D341Med (cell line): ENCODE results near the gene FRMPD4.
A peak's percentile ranks its signal among the peaks of the same experiment; 100 is the strongest.
"Not testable (repeated sequence)": the region's sequence is repeated elsewhere in the genome, so short reads cannot be mapped to it uniquely, and the experiment has no call there.

Experiments
- DNase-seq: peaks from one replicate; pipeline ENCODE4 v3.0.0; 2012; ENCODE audit warnings: low spot score

FRMPD4 gene

DNA sequence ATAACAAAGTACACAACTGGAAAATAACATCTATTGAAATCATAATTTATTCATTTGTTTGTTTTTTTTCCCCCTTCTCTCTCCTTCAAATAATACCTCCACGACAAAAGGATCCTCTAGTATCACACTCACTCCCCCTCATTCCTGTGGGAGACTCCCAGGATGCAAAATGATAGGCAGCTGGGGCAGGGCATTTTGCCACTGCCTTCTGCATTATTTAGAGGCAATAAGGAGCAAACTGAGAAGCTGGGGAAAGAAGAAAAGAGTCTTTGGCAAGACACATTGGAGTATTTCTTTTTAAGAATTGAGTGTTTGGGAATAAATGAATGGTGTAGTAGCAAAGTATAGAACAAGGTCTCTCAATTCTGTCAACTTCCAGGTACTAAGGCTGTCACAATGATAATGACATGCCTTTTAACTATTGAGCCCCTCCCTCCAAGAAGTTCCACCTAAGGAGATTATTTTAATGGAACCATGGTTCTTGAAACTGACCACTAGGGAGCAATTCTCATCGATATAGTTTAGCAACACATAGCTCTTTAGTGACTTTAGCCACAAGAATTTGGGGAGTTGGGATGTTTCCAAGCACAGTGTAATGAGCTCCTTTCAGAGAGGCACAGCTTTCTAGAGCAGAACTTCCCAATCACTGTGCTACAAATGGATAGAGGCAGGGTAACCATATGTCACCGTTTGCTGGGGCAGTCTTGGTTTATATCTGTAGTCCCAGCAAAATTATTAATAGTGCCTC lies 303.3 kb downstream of the FRMPD4 start:
- no peak for DNase-seq

DNA sequence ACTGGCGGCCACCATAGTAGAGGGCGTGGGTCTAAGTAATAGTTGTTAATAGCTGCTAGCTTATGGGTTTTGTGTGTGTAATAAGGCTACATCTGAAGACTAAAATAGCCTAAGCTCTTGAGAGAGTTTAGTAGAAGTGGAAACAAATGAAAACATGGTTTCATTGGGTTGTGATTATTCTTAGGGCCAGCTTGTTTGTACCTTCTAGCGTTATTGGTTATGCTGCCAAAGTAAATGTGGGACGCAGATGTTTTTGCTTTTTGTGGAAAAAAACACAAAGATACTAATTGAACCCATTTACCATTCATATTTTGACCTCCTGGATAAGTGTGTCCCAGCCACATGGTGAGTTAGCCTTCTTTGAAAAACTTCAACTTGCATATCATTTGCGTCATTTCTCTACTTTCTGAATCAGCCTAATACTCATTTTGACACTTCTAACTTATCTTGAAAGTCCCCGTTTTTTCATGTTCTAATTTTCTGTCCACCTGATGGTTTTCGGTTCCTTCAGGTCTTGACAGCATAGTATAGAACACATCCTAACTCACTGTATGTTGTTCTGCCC lies 305.3 kb downstream of the FRMPD4 start:
- no peak for DNase-seq

DNA sequence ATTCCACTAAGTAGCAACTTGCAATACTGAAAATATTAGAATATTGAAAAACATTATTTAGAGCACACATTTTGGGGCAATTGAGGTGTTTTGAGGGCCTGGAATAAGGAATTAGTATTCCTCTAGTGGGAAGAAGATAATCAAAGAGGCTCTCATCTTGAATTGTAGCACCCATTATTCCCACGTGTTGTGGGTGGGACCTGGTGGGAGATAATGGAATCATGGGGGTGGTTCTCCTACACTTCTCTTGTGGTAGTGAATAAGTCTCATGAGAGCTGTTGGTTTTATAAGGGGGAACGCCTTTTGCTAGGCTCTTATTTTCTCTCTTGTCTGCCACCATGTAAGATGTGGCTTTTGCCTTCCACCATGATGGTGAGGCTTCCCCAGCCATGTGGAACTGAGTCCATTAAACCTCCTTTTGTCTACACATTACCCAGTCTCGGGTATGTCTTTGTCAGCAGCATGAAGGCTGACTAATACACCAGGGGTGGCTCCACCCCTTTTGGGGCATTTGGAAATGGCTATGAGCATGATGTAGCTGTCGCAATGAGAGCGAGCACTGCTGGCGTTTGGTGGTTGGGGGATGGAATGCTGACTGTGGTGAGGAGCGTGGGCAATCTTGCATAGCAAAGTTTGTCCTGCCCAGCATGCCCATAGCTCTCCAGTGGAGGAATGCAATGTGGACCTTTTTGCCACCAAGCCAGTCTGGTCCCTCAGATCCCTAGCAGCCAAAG lies 308.2 kb downstream of the FRMPD4 start:
- no peak for DNase-seq

DNA sequence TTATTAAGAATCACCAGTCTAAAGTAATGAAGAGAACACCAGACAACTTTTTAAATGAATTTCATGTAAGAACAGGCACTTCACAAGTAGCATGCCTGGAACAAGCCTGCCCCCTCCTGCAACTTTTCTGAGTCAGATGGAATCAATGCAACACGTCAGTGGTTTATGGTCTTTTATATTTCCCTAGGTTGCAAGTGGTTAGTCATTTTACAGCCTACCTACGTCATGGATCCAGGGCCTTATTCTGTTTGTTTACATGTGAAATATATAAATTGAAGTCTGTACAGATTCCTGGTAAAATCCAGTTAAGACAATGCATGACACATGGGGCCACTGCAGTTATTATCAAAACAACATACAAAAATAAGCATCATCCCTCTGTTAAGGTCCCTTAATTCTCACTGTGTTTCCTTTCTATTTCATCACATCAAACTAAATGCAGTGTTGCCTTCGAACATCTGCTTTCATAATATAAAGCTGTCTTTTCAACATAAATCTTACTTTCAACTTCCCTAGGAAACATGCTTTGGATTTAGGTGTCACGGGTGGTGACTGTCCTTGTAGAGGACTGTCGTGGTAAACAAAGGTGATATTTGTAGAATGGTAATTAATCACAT lies 309.3 kb downstream of the FRMPD4 start:
- DNase-seq, result no peak

DNA sequence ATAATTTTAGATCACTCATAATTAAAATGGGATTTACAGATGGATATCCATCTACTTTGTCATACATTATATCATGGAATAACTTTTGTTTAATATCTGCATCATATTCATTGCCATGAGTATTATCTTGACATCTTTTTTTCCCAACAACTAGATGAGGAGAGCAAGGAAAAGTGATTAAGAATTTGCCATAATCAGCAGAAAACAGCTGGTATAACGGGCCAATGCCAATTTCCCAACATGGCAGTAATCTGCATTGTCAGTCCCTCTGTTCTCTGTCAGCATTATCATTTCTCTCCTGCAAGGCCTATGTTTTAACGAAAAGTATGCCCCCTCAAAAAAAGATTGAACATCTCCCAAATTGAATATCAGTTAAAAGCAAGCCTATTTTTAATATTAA lies 314.0 kb downstream of the FRMPD4 start:
- DNase-seq, result no peak

DNA sequence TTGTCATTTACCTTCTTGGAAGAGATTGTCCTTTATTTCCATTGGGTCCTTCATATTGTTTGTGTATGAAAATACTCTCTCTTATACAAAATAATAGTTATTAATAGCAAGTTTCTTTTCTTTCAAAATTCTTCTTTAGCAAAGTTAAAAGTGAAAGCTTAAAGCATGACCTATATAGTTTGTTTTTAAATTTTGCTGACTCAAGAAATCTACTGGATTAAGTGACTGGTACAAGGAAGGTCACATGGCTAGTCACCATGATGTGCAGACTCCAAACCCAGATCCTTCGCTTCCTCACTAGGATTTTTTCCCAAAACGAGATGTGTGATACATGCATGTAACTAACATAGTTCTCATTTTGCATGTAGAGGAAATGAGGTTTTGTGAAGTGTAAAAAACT lies 322.7 kb downstream of the FRMPD4 start:
- DNase-seq, result no peak

DNA sequence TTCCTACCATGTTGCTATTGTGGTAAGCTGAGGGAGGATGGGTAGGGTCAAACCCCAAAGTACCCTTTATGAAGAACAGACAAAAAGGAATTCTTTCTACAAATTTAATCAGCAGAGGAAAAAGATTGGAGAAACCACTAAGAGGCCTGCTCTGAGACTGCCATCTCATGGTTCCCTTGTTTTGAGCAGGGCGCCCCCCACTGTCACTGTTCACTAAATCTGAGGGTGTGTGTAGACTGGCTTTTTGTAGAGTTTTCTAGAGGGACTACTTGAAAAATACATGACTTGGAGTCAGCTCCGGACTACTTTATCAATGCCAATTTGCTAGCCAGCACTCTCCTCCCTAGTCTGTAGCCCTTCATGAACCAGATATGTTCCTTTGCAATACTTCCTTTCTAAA lies 324.8 kb downstream of the FRMPD4 start:
- no peak for DNase-seq

DNA sequence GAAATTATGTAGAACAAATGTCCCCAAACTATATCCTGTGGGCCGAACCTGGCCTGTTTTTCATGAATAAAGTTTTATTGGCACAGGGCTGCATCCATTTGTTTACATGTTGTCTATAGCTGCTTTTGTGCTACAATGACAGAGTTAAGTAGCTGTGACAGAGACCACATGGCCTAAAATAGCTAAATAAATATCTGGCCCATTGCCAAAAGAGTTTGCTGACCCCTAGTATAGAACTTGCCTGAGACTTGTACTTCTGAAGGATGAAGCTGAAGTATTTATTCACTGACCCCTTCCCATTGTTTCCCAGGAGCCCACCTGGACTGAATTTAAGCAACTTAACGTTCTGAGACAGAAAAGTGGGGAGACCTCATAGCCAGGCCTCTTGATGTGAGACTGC lies 325.6 kb downstream of the FRMPD4 start:
- no peak for DNase-seq

DNA sequence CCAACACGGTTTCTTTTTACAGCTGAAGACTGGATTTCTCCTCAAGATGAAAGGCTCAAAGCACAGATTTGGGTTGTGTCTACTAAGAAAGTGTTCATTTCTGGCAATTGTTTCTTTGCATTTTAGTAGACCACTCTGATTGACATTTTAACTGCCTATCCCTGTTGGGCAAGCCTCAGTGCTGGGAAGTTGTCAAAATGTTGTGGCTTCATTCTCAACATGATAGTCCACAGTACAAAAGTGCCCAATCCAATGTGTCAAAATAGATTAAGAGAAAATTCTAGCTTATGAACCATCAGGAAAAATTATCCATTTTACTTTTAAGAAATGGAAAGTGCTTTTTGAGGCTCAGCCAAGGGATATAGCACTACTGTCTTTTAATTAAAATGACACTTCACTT lies 329.0 kb downstream of the FRMPD4 start:
- no peak for DNase-seq

DNA sequence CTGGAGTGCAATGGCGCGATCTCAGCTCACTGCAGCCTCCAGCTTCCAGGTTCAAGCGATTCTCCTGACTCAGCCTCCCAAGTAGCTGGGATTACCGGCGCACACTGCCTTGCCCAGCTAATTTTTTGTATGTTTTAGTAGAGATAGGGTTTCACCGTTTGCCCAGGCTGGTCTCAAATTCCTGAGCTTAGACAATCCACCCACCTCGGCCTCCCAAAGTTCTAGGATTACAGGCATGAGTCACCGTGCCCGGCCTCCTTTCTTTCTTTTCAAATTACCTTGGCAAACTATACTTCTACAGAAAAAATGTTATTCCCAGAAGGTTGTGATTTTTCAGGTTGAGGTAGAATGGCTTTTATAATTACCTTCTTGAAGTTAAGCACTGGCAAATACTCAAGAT lies 331.0 kb downstream of the FRMPD4 start:
- no peak for DNase-seq

DNA sequence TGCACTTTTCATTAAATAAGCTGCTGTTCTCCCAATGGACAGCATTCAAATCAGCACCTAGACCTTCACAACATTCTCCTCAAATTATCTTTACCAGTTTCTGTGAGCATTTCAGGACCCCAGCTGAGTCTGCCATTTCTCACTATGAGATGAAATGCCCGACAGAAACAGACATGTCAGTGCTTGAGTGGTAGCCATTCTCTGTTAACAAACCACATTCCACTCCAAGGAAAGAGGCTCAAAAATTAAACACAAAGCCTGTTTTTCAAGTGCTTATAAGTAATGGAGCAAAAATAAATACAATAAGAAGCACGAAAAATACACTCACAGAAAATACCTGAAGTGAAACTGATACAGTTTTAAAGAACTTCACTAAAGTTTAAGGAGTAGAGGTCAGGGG lies 332.8 kb downstream of the FRMPD4 start:
- DNase-seq, result no peak

DNA sequence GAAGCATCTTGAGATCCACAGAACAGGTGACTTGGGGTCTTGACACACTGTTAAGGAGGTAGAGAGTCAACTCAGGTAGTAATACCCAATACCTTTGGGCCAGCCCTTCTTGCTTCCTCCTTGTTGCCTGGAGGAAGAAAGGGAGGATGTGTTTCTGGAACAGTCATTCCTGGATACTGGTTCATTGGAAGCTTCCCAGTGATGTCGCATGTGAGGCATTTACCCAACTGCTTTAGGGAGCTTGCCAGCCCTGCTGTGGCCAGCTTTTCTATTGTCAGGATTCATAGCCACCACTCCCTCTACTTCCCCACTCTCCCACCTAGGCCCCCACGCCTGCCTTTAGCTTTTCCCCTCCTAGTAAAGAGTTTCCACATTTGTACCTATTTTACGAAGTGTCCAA lies 342.7 kb downstream of the FRMPD4 start:
- no peak for DNase-seq

DNA sequence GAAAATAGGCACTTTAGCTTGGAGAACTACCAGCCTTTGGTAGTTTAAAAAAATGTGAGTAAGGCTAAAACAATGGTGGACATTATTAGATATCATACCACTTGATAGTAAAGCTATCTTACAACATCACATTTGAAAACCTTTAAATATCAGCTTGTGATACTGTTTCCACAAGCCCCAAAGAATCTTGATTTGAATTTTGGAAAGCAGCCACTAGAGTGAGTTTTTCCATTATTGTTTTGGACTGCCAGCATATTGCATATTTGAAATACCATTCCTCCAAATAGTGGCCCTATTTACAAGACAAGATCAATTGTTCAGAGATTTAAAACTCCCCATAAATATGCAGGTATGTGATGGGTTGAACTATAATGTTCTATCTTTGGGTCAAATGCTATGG lies 349.9 kb downstream of the FRMPD4 start:
- DNase-seq, result no peak

DNA sequence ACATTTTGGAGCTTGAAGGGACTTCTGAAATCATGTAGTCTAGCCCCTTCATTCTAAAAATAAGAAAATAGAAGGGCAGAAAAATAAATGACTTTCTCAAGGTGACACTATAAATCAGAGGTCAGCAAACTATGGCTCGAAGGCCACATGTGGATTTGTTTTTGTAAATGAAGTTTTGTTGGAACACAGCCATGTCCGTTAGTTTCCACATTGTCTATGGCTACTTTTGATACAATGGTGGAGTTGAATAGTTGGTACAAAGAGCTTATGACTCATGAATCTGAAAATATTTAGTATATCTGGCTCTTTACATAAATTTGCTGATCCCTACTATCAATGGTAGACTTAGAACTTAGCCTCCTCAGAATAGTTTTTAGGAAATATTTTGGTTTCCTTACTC lies 350.5 kb downstream of the FRMPD4 start:
- no peak for DNase-seq

DNA sequence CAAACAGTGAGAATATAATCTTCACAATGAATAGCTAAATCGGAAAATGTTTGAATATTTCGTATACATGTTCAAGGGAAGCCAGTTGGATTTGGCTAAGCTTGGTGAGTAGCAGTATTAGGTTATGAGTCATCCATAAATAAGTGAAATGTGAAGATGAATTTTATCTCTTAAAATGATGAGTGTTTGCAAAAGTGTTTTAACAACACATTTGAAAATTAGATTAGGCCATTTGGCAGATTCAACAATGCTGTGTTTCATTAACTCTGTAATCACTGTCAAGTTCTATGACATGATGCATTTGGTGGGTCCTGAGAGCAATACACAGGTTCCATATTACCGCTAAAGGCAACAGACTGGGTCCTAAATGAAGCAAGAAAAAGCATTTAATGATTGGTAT lies 351.1 kb downstream of the FRMPD4 start:
- no peak for DNase-seq

DNA sequence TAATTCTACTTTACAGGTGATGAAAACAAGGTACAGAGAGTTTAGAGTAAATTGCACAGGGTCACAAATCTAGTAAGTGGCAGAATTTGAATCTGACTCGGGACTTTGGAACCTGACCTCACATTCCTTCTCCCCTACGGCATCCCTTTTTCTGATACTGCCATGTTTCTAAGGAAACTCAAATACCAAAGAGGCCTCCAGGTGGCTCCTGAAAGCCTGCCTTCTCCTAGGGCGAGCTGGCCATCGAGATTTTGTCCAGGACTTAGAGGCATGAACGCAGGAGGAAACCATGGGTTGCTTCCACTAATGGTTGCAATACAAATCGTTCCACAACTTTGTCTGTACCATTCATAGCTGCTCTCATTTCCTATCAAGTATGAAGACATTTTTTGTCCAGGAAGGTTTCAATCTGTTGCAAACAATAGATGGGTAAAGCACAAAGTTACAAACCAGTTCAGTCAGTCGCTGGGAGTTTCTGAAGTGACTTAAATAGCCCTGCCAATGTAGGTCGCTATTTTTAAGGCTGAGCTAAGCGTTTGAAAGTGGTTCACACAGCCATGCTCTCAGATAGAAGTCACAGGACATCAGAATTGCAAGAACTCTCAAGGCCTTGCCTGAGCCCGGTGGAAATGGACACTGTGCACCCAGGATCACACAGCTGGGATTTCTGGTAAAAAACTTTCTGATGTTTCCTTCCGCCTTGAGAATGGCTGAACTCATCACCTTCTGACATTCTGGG lies 356.3 kb downstream of the FRMPD4 start:
- DNase-seq, result no peak

DNA sequence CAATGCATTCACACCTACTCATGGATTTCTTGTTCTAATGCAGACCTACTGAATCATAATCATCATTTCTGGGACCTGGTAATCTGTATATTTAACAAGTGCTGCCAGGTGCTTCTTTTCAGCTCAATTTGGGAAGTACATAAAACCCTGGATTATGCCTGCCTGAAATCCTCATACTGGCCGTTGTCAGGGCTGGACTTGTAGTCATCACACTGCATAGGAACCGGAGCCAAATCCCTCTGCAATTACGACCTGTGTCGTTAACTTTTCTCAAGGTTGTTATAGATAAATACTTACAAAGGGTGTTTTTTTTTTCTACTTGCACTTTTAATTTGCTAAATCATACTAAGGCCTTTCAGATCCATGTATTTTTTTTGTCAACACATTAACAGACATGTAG lies 358.1 kb downstream of the FRMPD4 start:
- peak; percentile 14 for DNase-seq

DNA sequence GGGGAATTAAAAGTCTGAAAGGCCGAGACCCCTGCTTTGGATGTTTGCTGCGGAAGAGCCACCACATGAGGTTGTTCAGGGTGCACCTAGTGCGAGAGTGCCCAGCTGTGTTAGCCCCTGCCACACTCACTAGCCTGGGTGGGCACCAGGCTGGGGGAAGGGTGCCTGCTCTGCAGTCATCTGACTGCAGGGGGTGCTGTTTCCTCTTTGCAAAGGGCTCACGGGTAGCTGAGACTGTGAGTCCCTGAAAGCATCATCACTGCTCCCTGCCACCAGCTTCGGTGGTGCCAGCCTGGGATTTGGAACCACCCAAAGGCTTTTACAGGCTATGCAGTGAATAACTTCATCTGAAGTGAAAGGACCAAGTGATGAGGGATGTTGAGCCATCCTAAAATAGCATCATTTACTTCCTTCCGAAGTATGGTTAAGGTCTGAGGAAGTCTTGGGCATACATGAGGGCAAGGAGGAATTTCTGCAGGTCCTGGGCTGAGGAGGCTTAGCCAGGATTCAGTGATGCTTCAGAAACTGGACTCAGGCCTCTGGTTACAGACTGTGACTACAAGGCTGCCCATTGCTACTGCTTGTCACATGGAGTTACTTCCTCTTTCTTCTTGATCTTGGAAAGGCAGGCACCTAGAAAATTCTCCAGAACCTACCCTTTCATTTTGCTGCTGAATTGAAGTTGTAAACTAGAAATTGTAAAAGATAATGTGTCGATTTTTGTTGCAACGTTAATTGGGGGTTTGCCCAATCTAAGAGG lies 359.7 kb downstream of the FRMPD4 start:
- peak; percentile 44 for DNase-seq

DNA sequence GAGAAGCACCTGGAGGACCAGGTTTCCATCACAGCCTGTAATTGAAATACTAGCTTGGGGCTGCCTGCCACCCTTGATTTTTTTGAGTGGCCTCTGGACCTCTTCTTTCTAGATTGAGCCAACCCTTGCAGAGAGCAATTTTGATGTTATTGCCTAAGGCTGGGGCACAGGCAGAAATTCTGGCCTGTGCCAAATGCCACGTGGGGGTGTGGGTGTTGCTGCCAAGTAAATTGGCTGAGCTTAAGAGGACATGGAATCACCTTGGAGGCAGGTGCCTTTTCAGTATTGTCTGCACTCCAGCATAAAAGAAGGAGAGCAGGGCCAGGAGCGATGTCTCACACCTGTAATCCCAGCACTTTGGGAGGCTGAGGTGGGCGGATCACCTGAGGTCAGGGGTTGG lies 366.9 kb downstream of the FRMPD4 start:
- DNase-seq, result no peak

DNA sequence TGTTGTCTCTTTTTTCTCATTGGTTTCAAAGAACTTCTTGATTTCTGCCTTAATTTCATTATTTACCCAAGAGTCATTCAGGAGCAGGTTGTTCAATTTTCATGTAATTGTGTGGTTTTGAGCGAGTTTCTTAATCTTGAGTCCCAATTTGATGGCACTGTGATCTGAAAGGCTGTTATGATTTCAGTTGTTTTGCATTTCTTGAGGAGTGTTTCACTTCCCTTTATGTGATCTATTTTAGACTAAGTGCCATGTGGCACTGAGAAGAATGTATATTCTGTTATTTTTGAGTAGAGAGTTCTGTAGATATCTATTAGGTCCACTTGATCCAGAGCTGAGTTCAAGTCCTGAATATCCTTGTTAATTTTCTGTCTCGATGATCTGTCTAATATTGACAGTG lies 377.1 kb downstream of the FRMPD4 start:
- DNase-seq, result not testable (repeated sequence)

DNA sequence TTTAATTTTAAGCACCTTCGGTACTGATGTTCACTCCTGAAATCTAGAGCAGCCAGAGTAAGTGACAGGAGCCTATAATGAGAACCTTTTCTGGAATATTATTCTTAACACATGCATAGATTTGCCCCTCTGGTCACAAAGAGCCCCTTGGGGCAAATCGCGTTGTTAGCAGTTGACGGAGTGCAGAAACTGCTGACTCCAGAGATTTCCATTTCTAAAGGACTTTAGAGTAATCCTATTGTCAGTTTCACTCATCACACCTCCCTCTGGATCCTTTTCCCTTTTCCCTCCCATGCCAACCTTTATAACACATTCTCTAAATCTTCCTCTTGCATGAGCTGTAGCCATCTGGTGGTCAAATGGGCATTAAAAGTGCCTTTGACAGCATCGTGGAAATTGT lies 388.0 kb downstream of the FRMPD4 start:
- DNase-seq, result no peak

DNA sequence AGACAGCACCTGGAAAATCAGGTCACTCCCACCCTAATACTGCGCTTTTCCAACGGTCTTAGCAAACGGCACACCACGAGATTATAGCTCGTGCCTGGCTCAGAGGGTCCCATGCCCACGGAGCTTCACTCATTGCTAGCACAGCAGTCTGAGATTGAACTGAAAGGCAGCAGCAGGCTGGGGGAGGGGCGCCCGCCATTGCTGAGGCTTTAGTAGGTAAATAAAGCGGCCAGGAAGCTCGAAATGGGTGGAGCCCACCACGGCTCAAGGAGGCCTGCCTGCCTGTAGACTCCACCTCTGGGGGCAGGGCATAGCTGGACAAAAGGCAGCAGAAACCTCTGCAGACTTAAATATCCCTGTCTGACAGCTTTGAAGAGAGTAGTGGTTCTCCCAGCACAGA lies 399.8 kb downstream of the FRMPD4 start:
- not testable (repeated sequence) for DNase-seq
